HepG2 (cell line): ENCODE measurements around the gene TNC. TPM values are rescaled to one million over a fixed set of nuclear protein-coding genes. Genes with fewer than 3 reads are reported as not detected.

Source experiments
- ATAC-seq: fragments of 200-7000 bp; cut with Tn5 transposase; 3 replicates; pipeline ENCODE4 v1.9.1; 2020; ENCODE audit warnings: mild to moderate bottlenecking, moderate library complexity
- BruUV-seq: library from RNA; stranded (reverse); fragments of 400-500 nt; replicated peaks from 2 replicates; lab custom pipeline; 2021; lab: Mats Ljungman, UMichigan
- CTCF ChIA-PET: fragments of 300-600 bp; formaldehyde crosslinking; extraction: SDS; loops from one replicate; lab custom pipeline; 2021; ENCODE audit warnings: low total read pairs, inconsistent platforms, low intra/inter-chr PET ratio; lab: Yijun Ruan, JAX
- POLR2A ChIA-PET: fragments of 350-600 bp; sonication (Branson Sonifier 250); formaldehyde crosslinking; loops from one replicate; lab custom pipeline; 2020; ENCODE audit warnings: antibody characterized with exemption, inconsistent platforms; lab: Yijun Ruan, JAX
- DNase-seq: peaks from one replicate; pipeline ENCODE4 v3.0.0-alpha.2; 2015; ENCODE audit warnings: low spot score
- FAIRE-seq: peaks from 3 replicates; lab custom pipeline; 2011; peaks lifted over from hg19 to GRCh38; lab: Jason Lieb, UNC
- H2AFZ ChIP-seq: one replicate; pipeline ENCODE4 v1.6.1; 2011; ENCODE audit warnings: low read length, inconsistent platforms
- H3K27ac ChIP-seq: fragments of 300-600 bp; 3 replicates; pipeline ENCODE4 v1.8.0; 2011; ENCODE audit warnings: mixed run types, mild to moderate bottlenecking, mixed read lengths, low read length, inconsistent platforms; ENCODE audit not compliant: insufficient read depth; ENCODE audit errors: extremely low read length
- H3K27me3 ChIP-seq, 2 experiments: fragments of 200-600 bp in 1 of 2; 2 replicates in 1 of 2; 3 replicates in 1 of 2; pipeline versions ENCODE4 v1.6.0 to v1.8.0; 2011; ENCODE audit warnings: low read length in 2 of 2, mild to moderate bottlenecking in 2 of 2, moderate library complexity in 2 of 2, inconsistent platforms in 1 of 2; ENCODE audit not compliant: insufficient read depth in 2 of 2, control insufficient read depth in 1 of 2
- H3K36me3 ChIP-seq, 2 experiments: fragments of 200-600 bp in 1 of 2; replicated peaks in 1 of 2; 2 replicates in 1 of 2; 3 replicates in 1 of 2; pipeline versions ENCODE4 v1.5.1 to v1.8.0; 2011; ENCODE audit warnings: low read length in 2 of 2, inconsistent platforms in 1 of 2; ENCODE audit not compliant: insufficient read depth in 2 of 2, control insufficient read depth in 1 of 2
- H3K4me1 ChIP-seq: 2 replicates; pipeline ENCODE4 v1.5.1; 2012; ENCODE audit warnings: low read length, inconsistent platforms; ENCODE audit not compliant: insufficient read depth
- H3K4me2 ChIP-seq: 2 replicates; pipeline ENCODE4 v1.6.0; 2011; ENCODE audit warnings: low read depth, low read length, inconsistent platforms
- H3K4me3 ChIP-seq, 3 experiments: fragments of 200-600 bp in 1 of 3; sonication (generic), shearing (Covaris generic) in 1 of 3; replicated peaks in 1 of 3; 2 replicates each; pipeline ENCODE4 v1.5.1; 2011 to 2016; ENCODE audit warnings: low read length in 3 of 3, inconsistent platforms in 2 of 3, low read depth in 2 of 3, mild to moderate bottlenecking in 2 of 3, control low read depth in 1 of 3, mixed read lengths in 1 of 3; ENCODE audit not compliant: insufficient read depth in 1 of 3
- H3K79me2 ChIP-seq: one replicate; pipeline ENCODE4 v1.6.1; 2011; ENCODE audit warnings: low read length, inconsistent platforms; ENCODE audit not compliant: insufficient read depth
- H3K9ac ChIP-seq: 2 replicates; pipeline ENCODE4 v1.6.0; 2011; ENCODE audit warnings: mild to moderate bottlenecking, low read depth, low read length, inconsistent platforms; ENCODE audit not compliant: insufficient read depth
- H3K9me3 ChIP-seq: 2 replicates; pipeline ENCODE4 v1.5.1; 2012; ENCODE audit warnings: mild to moderate bottlenecking, low read length
- H4K20me1 ChIP-seq: 2 replicates; pipeline ENCODE4 v1.6.0; 2011; ENCODE audit warnings: inconsistent platforms, mild to moderate bottlenecking, low read length, moderate library complexity; ENCODE audit not compliant: insufficient read depth
- HOXA5 ChIP-seq: sonication (generic); formaldehyde crosslinking; IDR thresholded peaks from 2 replicates; pipeline ENCODE4 v1.4.0; 2020; ENCODE audit warnings: missing genetic modification reagents
- JUNB ChIP-seq: sonication (generic); formaldehyde crosslinking; IDR thresholded peaks from 2 replicates; pipeline ENCODE4 v1.8.0; 2022; ENCODE audit warnings: missing genetic modification reagents, mild to moderate bottlenecking, borderline replicate concordance
- KDM5B ChIP-seq: sonication (generic); formaldehyde crosslinking; IDR thresholded peaks from 2 replicates; pipeline ENCODE4 v1.4.0; 2020; ENCODE audit warnings: missing genetic modification reagents, mild to moderate bottlenecking, borderline replicate concordance
- PRPF4 ChIP-seq: fragments of 200-400 bp; formaldehyde crosslinking; IDR thresholded peaks from 2 replicates; pipeline ENCODE4 v1.6.1; 2016; ENCODE audit warnings: low read length, low read depth; ENCODE audit not compliant: poor library complexity, severe bottlenecking
- REXO4 ChIP-seq: sonication (generic); formaldehyde crosslinking; IDR thresholded peaks from 2 replicates; pipeline ENCODE4 v1.8.0; 2022; ENCODE audit warnings: missing genetic modification reagents, mild to moderate bottlenecking, borderline replicate concordance
- SATB2 ChIP-seq: sonication (generic); formaldehyde crosslinking; IDR thresholded peaks from 2 replicates; pipeline ENCODE4 v1.5.0; 2020; ENCODE audit warnings: missing genetic modification reagents
- SIN3B ChIP-seq: fragments of 150-350 bp; IDR thresholded peaks from 2 replicates; pipeline ENCODE4 v1.6.1; 2014; ENCODE audit warnings: low read length
- ZNF350 ChIP-seq: sonication (generic); formaldehyde crosslinking; IDR thresholded peaks from 2 replicates; pipeline ENCODE4 v1.4.0; 2020; ENCODE audit warnings: mild to moderate bottlenecking, low read depth, missing genetic modification reagents, borderline replicate concordance
- ZNF556 ChIP-seq: sonication (generic); formaldehyde crosslinking; IDR thresholded peaks from 2 replicates; pipeline ENCODE4 v1.4.0; 2020; ENCODE audit warnings: mild to moderate bottlenecking, missing genetic modification reagents, borderline replicate concordance
- ZNF567 ChIP-seq: sonication (generic); formaldehyde crosslinking; IDR thresholded peaks from 2 replicates; pipeline ENCODE4 v1.8.1; 2023; ENCODE audit warnings: mild to moderate bottlenecking, missing genetic modification reagents, borderline replicate concordance
- ZNF629 ChIP-seq: sonication (generic); formaldehyde crosslinking; conservative IDR thresholded peaks from 2 replicates; pipeline ENCODE4 v1.5.0; 2020; ENCODE audit warnings: missing genetic modification reagents
- WGBS: methylation state at CpG from one replicate; pipeline ENCODE4 v1.1.6; 2017; ENCODE audit warnings: low lambda C conversion rate; 5-methylcytosine and 5-hydroxymethylcytosine counted together
- in situ Hi-C: cut with HindIII; loops from 2 replicates; pipeline ENCODE4 v1.10.0; 2017; ENCODE audit warnings: low pct_unique_long_range_greater_than_20kb; ENCODE audit not compliant: extremely low pct_ligation_motif_present
- intact Hi-C: fragments of 100-400 bp; cut with micrococcal nuclease; formaldehyde crosslinking; loops from one replicate; pipeline ENCODE4 v1.10.0; 2022; ENCODE audit not compliant: unreplicated experiment
- polyA plus RNA-seq, 8 experiments: library from polyadenylated mRNA; depleted of rRNA in 3 of 8; stranded (reverse) in 7 of 8; unstranded in 1 of 8; fragments of >200 nt; fragmentation: Illumina TruSeq in 4 of 8; extraction: Trizol in 4 of 8; gene quantifications; 2 replicates each; pipeline versions ENCODE4 v1.2.1 to v1.2.3, GENCODE V29; 2011 to 2016; ENCODE audit warnings: low read depth in 4 of 8, missing spikeins in 1 of 8, mixed read lengths in 1 of 8; ENCODE audit not compliant: insufficient read depth in 1 of 8
- total RNA-seq, 5 experiments: library from RNA; depleted of rRNA; stranded (reverse); fragments of >200 nt; fragmentation: Illumina TruSeq; extraction: Trizol; gene quantifications; 2 replicates each; pipeline ENCODE4 v1.2.3, GENCODE V29; 2016; ENCODE audit warnings: low read depth in 1 of 5
- TF ChIP-seq, protein P1 (sequence below): sonication (generic); formaldehyde crosslinking; IDR thresholded peaks from 2 replicates; pipeline ENCODE4 v1.8.0; 2022; ENCODE audit warnings: mild to moderate bottlenecking, missing genetic modification reagents, moderate library complexity
- TF ChIP-seq, protein P2 (sequence below): sonication (generic); formaldehyde crosslinking; IDR thresholded peaks from 2 replicates; pipeline ENCODE4 v1.5.1; 2020; ENCODE audit warnings: mild to moderate bottlenecking, missing genetic modification reagents

Gene TNC
- total and polyA plus RNA-seq, 2 of the 13 experiments (the other 11 are each of a cell fraction or from before 2014, with no cell fraction given), result not detected

DNA sequence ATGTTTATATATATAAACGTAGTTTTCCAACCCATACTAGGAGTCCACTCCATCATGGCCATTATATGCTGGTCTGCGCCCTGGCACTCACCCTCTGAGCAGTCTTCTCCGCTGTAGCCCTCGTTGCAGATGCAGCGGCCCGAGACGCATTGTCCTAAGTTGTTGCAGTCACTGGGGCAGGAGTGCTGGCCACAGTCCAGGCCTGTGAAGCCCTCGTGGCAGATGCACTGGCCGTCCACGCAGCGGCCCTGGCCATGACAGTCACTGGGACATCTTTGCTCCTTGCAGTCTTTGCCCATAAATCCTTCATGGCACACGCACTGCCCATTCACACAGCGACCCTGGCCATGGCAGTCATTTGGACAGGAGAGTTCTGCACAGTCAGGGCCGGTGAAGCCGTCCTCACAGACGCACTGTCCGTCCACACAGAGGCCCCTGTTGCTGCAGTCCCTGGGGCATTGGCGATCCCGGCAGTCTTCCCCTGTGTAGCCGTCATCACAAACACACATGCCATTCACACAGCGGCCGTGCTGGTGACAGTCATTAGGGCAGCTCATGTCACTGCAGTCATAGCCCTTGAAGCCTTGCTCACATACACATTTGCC lies 32.1 kb downstream of the TNC start:
- H3K79me2 ChIP-seq, result no peaks in the 10 kb centered on the region
- no peaks in the 10 kb centered on the region for H4K20me1 ChIP-seq
- no peak overlapping the region for H2AFZ ChIP-seq
- no peak overlapping the region for H3K4me3 ChIP-seq
- FAIRE-seq (no peak), ATAC-seq (no peak), DNase-seq (no peak)
- no peak overlapping the region for H3K27ac ChIP-seq
- H3K9ac ChIP-seq, result no peak overlapping the region
- no peak for TF ChIP-seq HOXA5 (CRISPR knock-in tag)
- TF ChIP-seq REXO4 (CRISPR knock-in tag), result no peak
- no peak for TF ChIP-seq ZNF556
- TF ChIP-seq, protein P1, sequence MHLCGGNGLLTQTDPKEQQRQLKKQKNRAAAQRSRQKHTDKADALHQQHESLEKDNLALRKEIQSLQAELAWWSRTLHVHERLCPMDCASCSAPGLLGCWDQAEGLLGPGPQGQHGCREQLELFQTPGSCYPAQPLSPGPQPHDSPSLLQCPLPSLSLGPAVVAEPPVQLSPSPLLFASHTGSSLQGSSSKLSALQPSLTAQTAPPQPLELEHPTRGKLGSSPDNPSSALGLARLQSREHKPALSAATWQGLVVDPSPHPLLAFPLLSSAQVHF (CRISPR knock-in tag), result no peak
- TF ChIP-seq JUNB (CRISPR knock-in tag), result no peak
- TF ChIP-seq, protein P2, sequence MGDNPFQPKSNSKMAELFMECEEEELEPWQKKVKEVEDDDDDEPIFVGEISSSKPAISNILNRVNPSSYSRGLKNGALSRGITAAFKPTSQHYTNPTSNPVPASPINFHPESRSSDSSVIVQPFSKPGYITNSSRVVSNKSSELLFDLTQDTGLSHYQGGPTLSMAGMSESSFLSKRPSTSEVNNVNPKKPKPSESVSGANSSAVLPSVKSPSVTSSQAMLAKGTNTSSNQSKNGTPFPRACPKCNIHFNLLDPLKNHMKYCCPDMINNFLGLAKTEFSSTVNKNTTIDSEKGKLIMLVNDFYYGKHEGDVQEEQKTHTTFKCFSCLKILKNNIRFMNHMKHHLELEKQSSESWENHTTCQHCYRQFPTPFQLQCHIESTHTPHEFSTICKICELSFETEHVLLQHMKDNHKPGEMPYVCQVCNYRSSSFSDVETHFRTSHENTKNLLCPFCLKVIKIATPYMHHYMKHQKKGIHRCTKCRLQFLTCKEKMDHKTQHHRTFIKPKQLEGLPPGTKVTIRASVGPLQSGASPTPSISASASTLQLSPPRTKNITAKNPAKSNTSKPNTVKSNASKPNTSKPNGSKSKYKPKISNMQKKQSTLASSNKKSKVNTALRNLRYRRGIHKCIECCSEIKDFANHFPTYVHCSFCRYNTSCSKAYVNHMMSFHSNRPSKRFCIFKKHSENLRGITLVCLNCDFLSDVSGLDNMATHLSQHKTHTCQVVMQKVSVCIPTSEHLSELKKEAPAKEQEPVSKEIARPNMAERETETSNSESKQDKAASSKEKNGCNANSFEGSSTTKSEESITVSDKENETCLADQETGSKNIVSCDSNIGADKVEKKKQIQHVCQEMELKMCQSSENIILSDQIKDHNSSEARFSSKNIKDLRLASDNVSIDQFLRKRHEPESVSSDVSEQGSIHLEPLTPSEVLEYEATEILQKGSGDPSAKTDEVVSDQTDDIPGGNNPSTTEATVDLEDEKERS, result no peak
- no peak for TF ChIP-seq SATB2
- TF ChIP-seq KDM5B, result no peak
- TF ChIP-seq ZNF567 (CRISPR knock-in tag), result no peak
- TF ChIP-seq PRPF4, result no peak
- no peak for TF ChIP-seq SIN3B
- TF ChIP-seq ZNF350, result no peak
- no peak for TF ChIP-seq ZNF629 (CRISPR knock-in tag)
- H3K27me3 ChIP-seq, result peaks cover 1 to 5% of the 10 kb centered on the region in 2 experiments; a peak in 3 of 5 replicates
- no peaks in the 10 kb centered on the region for H3K4me1 ChIP-seq
- intact Hi-C loops (no loop called here), in situ Hi-C loops (no loop called here)
- ChIA-PET POLR2A (no interaction called here), CTCF (no interaction called here)
- H3K4me2 ChIP-seq, result no peak overlapping the region
- BruUV-seq, result no TSS peak
- no peaks in the 10 kb centered on the region for H3K36me3 ChIP-seq
- H3K9me3 ChIP-seq, result no peaks in the 10 kb centered on the region
- 49% methylated on average over 20 of the region's 22 CpGs for WGBS
